DMS 273 (cell line): ENCODE measurements around the gene CEMIP2.
"Not testable (repeated sequence)": the region's sequence is repeated elsewhere in the genome, so short reads cannot be mapped to it uniquely, and the experiment has no call there.

ENCODE experiments used
- DNase-seq: peaks from one replicate; lab custom pipeline; 2025; ENCODE audit not compliant: unreplicated experiment; lab: John Stamatoyannopoulos, UW

The CEMIP2 gene

GRCh38 chr9:71719088-71719487 lies 49.2 kb downstream of the CEMIP2 start:
- DNase-seq: no peak

- no peak for DNase-seq
Observed at GRCh38 chr9:71716138-71716909, 52.0 kb downstream of the CEMIP2 start.

GRCh38 chr9:71710856-71711255 lies 57.5 kb downstream of the CEMIP2 start:
- no peak for DNase-seq

DNA sequence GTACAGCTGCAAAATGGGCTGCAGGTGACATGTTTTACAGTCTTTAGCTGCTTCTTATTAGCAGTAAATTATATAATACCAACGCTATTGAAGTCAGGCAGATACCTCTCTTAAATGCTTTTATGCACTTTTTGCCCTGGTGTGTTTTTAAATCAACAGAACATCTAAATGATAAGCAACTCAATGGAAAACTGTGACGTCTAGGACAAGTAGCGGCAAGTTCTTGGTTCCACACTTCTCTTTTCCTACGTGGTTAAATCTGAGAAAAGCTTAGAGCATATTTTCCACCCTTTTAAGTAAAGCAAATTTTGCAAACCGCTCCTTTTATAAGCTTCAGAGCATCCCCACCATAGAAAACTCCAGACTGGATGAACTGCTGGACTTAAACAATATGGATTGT lies 58.1 kb downstream of the CEMIP2 start:
- DNase-seq: no peak

GRCh38 chr9:71709384-71709783 lies 58.9 kb downstream of the CEMIP2 start:
- no peak for DNase-seq

GRCh38 chr9:71706176-71706575 lies 62.1 kb downstream of the CEMIP2 start:
- DNase-seq: no peak

DNA sequence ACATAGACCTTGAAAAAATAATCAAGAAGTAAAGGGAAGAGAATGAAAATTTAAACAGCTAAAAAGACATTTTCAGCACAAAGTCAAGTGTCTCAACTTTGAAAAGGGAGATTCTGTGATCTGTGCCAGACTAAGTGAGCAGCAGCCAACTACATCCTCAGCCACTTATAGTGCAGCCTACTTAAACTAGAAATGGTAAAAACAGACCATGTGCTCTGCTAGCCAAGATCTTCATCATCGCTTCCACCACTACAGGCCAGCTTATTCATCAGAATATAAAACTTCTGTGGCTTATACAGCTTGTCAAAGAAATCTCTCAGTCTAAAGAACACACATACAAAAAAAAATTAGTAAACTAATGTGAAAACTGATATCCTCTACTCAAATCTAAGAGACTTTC lies 63.5 kb downstream of the CEMIP2 start:
- DNase-seq: no peak

DNA sequence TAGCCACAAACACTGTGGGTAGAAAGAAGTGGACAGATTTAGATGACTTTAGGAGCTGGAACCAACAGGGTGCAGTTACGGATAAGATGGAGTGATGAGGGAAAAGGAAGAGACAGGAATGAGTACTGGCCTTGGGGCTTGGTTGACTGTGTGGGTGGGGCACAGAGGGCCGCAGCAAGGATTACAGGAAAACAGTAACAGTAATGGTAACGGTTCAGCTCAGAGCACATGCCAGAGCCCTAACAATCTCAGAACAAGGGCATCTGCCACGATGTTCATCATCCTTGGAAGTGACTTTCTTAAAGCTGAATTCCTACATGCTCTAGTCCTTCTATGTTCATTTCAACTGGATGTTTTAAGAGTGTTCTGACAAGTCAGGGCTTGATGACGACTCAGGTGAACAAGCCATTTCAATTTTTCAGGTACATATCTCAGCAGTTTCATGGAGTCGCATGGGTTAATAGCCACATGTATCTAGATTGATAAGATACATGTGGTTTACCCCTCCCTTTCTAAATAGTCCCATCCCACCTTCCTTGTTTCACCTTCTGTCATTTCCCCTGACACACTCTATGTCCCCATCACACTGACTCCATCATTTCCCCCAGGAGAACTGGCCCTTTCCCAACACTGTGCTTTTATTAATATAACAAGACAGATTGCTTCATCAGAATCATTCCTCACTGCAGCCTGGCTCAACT lies 65.0 kb downstream of the CEMIP2 start:
- DNase-seq: no peak

DNA sequence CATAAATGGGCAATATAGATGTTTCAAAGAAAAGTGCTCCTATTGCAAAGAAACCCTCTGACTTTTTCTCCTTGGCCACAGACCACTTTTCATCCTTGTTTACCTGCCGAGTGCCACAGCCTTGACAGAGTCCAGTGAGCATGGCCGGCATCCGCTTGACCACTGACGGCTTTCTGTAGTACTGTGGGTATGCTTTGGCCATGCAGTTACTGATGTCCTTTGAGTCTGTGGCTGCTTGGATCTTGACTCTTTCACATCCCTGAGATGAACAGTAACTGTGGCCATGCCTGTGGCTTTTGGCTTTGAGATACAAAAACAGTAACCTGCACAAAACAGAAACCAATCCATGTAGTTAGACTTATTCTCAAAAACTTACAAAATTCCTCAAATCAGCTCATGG lies 70.4 kb downstream of the CEMIP2 start:
- no peak for DNase-seq

DNA sequence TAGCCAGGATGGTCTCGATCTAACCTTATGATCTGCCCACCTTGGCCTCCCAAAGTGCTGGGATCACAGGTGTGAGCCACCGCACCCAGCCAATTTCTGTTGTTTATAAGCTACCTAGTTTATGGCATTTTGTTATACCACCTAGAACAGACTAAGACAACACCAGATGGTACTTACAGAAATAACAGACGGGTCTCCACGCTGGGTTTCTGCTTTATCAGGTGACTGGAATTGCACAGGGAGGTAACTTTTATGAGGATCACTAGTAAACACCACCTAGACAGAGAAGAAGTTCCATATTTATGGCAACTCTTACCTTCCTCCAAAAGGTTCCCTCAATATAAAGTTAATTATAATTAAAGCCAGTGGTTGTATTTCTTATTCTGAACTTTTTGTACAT lies 74.0 kb downstream of the CEMIP2 start:
- DNase-seq: peak; percentile 23

- DNase-seq: no peak
Observed at GRCh38 chr9:71693607-71694006, 74.7 kb downstream of the CEMIP2 start.

DNA sequence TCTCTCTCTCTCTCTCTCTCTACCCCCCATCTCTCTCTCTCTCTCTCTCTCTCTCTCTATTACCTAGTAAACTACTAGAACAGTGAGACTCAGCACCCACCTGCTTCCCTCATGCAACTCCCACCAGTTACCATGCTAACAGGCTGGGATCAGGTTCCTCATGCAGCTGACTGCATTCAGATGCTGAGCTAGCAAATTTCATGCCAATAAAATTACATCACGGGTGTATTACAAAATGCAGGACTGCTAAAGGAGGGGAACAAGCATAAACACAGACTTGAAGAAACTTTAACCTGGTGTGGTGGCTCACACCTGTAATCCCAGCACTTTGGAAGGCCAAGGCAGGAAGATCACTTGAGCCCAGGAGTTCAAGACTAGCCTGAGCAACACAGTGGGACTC lies 76.0 kb downstream of the CEMIP2 start:
- peak; percentile 48 for DNase-seq

DNA sequence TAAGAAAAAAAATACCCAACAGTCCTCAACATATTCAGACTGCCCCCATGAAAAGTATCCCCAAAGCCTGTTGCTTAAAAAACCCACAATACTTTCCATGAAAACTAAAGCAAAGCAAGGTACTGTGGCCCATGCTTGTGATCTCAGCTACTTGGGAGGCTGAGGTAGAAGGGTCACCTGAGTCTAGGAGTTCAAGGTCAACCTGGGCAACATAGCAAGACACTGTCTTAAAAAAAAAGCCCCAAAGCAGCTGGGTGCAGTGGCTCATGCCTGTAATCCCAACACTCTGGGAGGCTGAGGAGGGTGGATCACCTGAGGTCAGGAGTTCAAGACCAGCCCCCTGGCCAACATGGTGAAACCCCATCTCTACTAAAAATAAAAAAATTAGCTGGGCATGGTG lies 76.7 kb downstream of the CEMIP2 start:
- DNase-seq: not testable (repeated sequence)

- DNase-seq: no peak
Observed at GRCh38 chr9:71690689-71691435, 77.5 kb downstream of the CEMIP2 start.

GRCh38 chr9:71690063-71690688 lies 78.1 kb downstream of the CEMIP2 start:
- DNase-seq: no peak

DNA sequence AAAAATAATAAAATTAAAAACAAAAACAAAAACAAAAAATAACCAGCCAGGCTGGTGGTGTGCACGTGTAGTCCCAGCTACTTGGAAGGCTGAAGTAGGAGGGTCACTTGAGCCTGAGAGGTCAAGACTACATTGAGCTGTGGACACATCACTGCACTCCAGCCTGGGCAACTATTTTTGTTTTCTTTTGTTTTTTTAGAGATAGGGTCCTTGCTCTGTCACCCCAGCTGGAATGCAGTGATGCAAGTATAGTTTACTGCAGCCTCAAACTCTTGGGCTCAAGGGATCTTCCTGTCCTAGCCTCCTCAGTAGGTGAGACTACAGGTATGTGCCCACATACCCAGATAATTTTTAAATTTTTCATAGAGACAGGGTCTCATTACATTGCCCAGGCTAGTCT lies 80.6 kb downstream of the CEMIP2 start:
- DNase-seq: no peak

GRCh38 chr9:71685988-71686387 lies 82.3 kb downstream of the CEMIP2 start:
- no peak for DNase-seq

DNA sequence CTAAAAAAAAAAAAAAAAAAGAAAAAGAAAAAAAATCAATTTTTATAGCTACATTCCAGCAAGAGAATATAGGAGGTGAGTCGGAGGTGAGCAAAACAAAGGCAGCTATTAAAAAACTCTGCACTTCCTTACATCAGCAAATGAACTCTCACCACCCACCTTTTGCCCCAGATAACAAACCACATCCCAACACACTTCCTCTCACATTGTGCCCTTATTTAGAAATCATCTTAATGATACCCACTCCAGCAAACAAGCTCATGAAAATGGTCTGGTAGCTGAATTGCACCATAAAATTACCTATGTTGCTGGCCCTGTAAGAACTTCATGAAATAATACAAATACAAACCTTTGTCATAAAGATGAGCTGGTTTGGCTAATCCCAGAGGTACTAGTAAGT lies 82.9 kb downstream of the CEMIP2 start:
- no peak for DNase-seq

- no peak for DNase-seq
Observed at GRCh38 chr9:71684566-71684965, 83.7 kb downstream of the CEMIP2 start.

GRCh38 chr9:71683598-71684235 lies 84.6 kb downstream of the CEMIP2 start:
- peak; percentile 55 for DNase-seq

DNA sequence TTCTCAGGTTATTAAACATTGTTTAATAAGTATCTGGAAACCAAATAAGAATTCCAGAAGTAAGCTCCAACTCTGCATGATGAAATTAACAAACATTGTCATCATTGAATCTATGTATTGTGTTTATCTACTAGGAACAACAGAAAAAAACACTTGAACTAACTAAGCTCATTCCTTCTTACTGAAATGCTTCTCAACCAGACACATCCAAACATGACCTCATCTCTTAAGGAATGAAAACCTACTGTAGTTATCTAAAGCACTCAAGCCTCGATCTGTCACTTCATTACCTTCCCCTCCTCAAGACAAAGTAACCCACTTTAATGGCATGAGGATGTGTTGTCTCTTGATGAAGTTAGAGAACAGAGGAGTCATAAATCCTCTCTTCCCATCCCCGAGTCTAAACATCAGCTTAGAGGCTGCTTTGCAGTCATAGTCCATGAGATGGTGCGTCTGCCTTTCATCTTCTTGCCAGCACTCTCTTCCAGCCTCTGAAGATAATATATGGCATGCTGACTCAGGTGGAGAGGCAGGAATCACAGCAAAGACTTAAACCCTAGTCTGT lies 86.5 kb downstream of the CEMIP2 start:
- DNase-seq: no peak
